Upper lobe of left lung (tissue), 6 donors: ENCODE measurements around the gene SOX2. TPM values are rescaled to one million over a fixed set of nuclear protein-coding genes. Genes with fewer than 3 reads are reported as not detected.

Experiments used
- ATAC-seq, 2 donors: fragments of 200-7000 bp; cut with Tn5 transposase; one replicate each; pipeline ENCODE4 v1.9.1; 2022; ENCODE audit warnings: mild to moderate bottlenecking in 2 of 2, moderate library complexity in 2 of 2; ENCODE audit not compliant: low FRiP score in 2 of 2
- DNase-seq, 2 donors: peaks; one replicate each; pipeline ENCODE4 v3.0.0-alpha.2; 2019 to 2020
- H3K27ac ChIP-seq, 4 donors: fragments of 200-600 bp; sonication (generic); one replicate each; pipeline ENCODE4 v1.5.1; 2016 to 2019
- H3K27me3 ChIP-seq, 4 donors: fragments of 200-600 bp; sonication (generic); one replicate each; pipeline ENCODE4 v1.5.1; 2017 to 2019
- H3K36me3 ChIP-seq, 4 donors: fragments of 200-600 bp; sonication (generic); one replicate each; pipeline ENCODE4 v1.5.1; 2016 to 2019
- H3K4me1 ChIP-seq, 4 donors: fragments of 200-600 bp; sonication (generic); one replicate each; pipeline ENCODE4 v1.5.1; 2018 to 2019
- H3K4me3 ChIP-seq, 4 donors: fragments of 200-600 bp; sonication (generic); one replicate each; pipeline ENCODE4 v1.5.1; 2017 to 2019; ENCODE audit warnings: mild to moderate bottlenecking in 2 of 4, moderate library complexity in 1 of 4
- H3K9me3 ChIP-seq, 4 donors: fragments of 200-600 bp; sonication (generic); one replicate each; pipeline ENCODE4 v1.5.1; 2018 to 2019
- CTCF ChIP-seq, 6 experiments: fragments of 450-650 bp in 4 of 6; fragments of 200-600 bp in 2 of 6; sonication (generic) in 2 of 6; IDR thresholded peaks; one replicate each; pipeline ENCODE4 v1.5.1; 2016 to 2019; ENCODE audit warnings: antibody characterized with exemption in 6 of 6
- EP300 ChIP-seq, 4 donors: sonication (generic); formaldehyde crosslinking; IDR thresholded peaks; one replicate each; pipeline ENCODE4 v1.5.1; 2017; ENCODE audit warnings: antibody characterized with exemption in 4 of 4, control low read depth in 2 of 4
- POLR2A ChIP-seq, 4 donors: fragments of 450-650 bp; IDR thresholded peaks; one replicate each; pipeline ENCODE4 v1.5.1; 2016 to 2017; ENCODE audit warnings: antibody characterized with exemption in 4 of 4, mild to moderate bottlenecking in 2 of 4
- POLR2AphosphoS5 ChIP-seq, 2 donors: sonication (generic); formaldehyde crosslinking; IDR thresholded peaks; one replicate each; pipeline ENCODE4 v1.5.1; 2017; ENCODE audit warnings: antibody characterized with exemption in 2 of 2
- WGBS, 2 donors: methylation state at CpG; one replicate each; pipeline ENCODE4 v1.1.5; 2017 to 2018; 5-methylcytosine and 5-hydroxymethylcytosine counted together
- total RNA-seq, 6 donors: library from RNA; depleted of rRNA in 4 of 6; stranded (reverse); fragments of >200 nt in 4 of 6; gene quantifications; one replicate each; pipeline versions ENCODE4 v1.1.0 to v1.2.1, GENCODE V29; 2016 to 2021
- donor health status: DM: no; HTN: no; CAD: no; lungs with moderate emphysema.
- donor health status: DM: no; HTN: yes; CAD: no; lungs with severe emphysema.

Gene SOX2
- total RNA-seq, 6 donors from 2014 or later = 0.57 to 16.4 (median 2.8) TPM

GRCh38 chr3:181703601-181704420 is 7.9 kb upstream of the SOX2 start:
- no peaks in the 10 kb centered on the region for H3K36me3 ChIP-seq
- H3K4me3 ChIP-seq = no peak overlapping the region
- no peak for ATAC-seq
- TF ChIP-seq EP300 (IDR thresholded peaks at IDR 0.05) (no peak), CTCF (IDR thresholded peaks at IDR 0.05) (no peak), POLR2AphosphoS5 (IDR thresholded peaks at IDR 0.05) (no peak), POLR2A (IDR thresholded peaks at IDR 0.05) (no peak)
- no peak overlapping the region for H3K27ac ChIP-seq
- no peaks in the 10 kb centered on the region for H3K9me3 ChIP-seq
- WGBS, 2 donors = 19 to 23% methylated on average over 6 to 33 of the region's 44 CpGs
- peaks cover 11 to 28% (median 12%) of the 10 kb centered on the region in 4 donors for H3K4me1 ChIP-seq
- peak in 1 of 2 donors; percentile 85 for DNase-seq
- H3K27me3 ChIP-seq = peaks cover 0 to 62% (median 23%) of the 10 kb centered on the region in 4 donors

GRCh38 chr3:181704421-181705085 is 7.2 kb upstream of the SOX2 start:
- Histone ChIP-seq H3K9me3 (no peaks in the 10 kb centered on the region), H3K27ac (no peak overlapping the region), H3K4me1 (peaks cover 11 to 28% (median 12%) of the 10 kb centered on the region in 4 donors), H3K36me3 (no peaks in the 10 kb centered on the region), H3K4me3 (no peak overlapping the region), H3K27me3 (peaks cover 0 to 55% (median 22%) of the 10 kb centered on the region in 4 donors)
- TF ChIP-seq POLR2A (IDR thresholded peaks at IDR 0.05) = no peak
- TF ChIP-seq EP300 (IDR thresholded peaks at IDR 0.05) = no peak
- no peak for TF ChIP-seq POLR2AphosphoS5 (IDR thresholded peaks at IDR 0.05)
- TF ChIP-seq CTCF (IDR thresholded peaks at IDR 0.05) = no peak
- ATAC-seq = no peak
- WGBS, 2 donors = 28 to 44% methylated on average over 14 of the region's 14 CpGs
- DNase-seq = no peak

- peaks cover 10 to 32% (median 14%) of the 10 kb centered on the region in 4 donors for H3K4me1 ChIP-seq
- H3K36me3 ChIP-seq = no peaks in the 10 kb centered on the region
- 23 to 29% methylated on average over 8 of the region's 8 CpGs for WGBS, 2 donors
- DNase-seq (no peak), ATAC-seq (no peak)
- H3K4me3 ChIP-seq = no peak overlapping the region
- peaks cover 0 to 58% (median 26%) of the 10 kb centered on the region in 4 donors for H3K27me3 ChIP-seq
- no peak overlapping the region for H3K27ac ChIP-seq
- H3K9me3 ChIP-seq = no peaks in the 10 kb centered on the region
- no peak for TF ChIP-seq EP300 (IDR thresholded peaks at IDR 0.05)
- no peak for TF ChIP-seq POLR2A (IDR thresholded peaks at IDR 0.05)
- TF ChIP-seq CTCF (IDR thresholded peaks at IDR 0.05) = no peak
- TF ChIP-seq POLR2AphosphoS5 (IDR thresholded peaks at IDR 0.05) = no peak
Measured at GRCh38 chr3:181705086-181705480, 6.6 kb upstream of the SOX2 start.

GRCh38 chr3:181707980-181708379 is 3.7 kb upstream of the SOX2 start:
- TF ChIP-seq EP300 (IDR thresholded peaks at IDR 0.05) (no peak), CTCF (IDR thresholded peaks at IDR 0.05) (no peak), POLR2A (IDR thresholded peaks at IDR 0.05) (no peak), POLR2AphosphoS5 (IDR thresholded peaks at IDR 0.05) (no peak)
- Histone ChIP-seq H3K9me3 (no peaks in the 10 kb centered on the region), H3K27ac (no peak overlapping the region), H3K4me1 (peaks cover 22 to 42% (median 31%) of the 10 kb centered on the region in 4 donors), H3K4me3 (no peak overlapping the region), H3K36me3 (no peaks in the 10 kb centered on the region), H3K27me3 (peaks cover 0 to 63% (median 41%) of the 10 kb centered on the region in 4 donors)
- WGBS, 2 donors = 34 to 36% methylated on average over 3 of the region's 3 CpGs
- no peak for DNase-seq
- no peak for ATAC-seq
